Nephron (organoid): ENCODE data around the gene IGF1R.

Source experiments
- H3K27ac Mint-ChIP-seq, 3 experiments: 2 replicates each; pipeline ENCODE4 v1.8.0; 2020; ENCODE audit warnings: mixed read lengths in 3 of 3, mild to moderate bottlenecking in 2 of 3, moderate library complexity in 1 of 3
- H3K27me3 Mint-ChIP-seq: 2 replicates; pipeline ENCODE4 v1.8.0; 2021; ENCODE audit warnings: low read depth, mild to moderate bottlenecking, moderate library complexity, mixed read lengths
- H3K36me3 Mint-ChIP-seq: 2 replicates; pipeline ENCODE4 v1.8.0; 2020; ENCODE audit warnings: low read depth, mixed read lengths
- H3K4me1 Mint-ChIP-seq: 2 replicates; pipeline ENCODE4 v1.8.0; 2020; ENCODE audit warnings: mixed read lengths
- H3K4me3 Mint-ChIP-seq, 3 experiments: 2 replicates each; pipeline ENCODE4 v1.8.0; 2020; ENCODE audit warnings: mild to moderate bottlenecking in 3 of 3, mixed read lengths in 3 of 3, moderate library complexity in 2 of 3
- H3K9me3 Mint-ChIP-seq: 2 replicates; pipeline ENCODE4 v1.8.0; 2020; ENCODE audit warnings: mixed read lengths
- CTCF ChIP-seq, 3 experiments: fragments of 200-600 bp; sonication (generic); IDR thresholded peaks; one replicate each; pipeline ENCODE4 v1.5.0; 2021; ENCODE audit warnings: antibody characterized with exemption in 3 of 3; ENCODE audit not compliant: unreplicated experiment in 3 of 3

The IGF1R gene

DNA sequence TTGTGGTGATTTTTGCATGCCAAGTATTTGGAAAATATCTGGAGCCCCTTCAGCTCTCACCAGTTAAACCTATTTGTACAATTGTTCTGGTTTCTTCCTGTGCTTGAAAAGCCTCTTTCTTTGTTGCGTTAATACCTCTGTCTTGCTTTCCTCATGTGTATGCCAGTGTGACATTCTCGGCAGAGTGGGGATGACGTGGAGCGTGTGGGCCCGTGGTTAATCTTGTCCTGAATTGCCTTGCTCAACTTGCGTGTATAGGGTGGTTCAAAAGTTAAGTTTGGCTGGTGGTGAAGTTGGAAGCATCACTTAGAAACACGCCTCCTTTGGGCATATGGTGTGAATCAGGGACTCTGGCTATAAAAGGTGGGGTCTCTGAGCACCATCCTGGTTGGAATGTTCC is 67.1 kb downstream of the IGF1R start:
- Mint-ChIP-seq H3K4me3 (no peak overlapping the region), H3K36me3 (peaks cover 33% of the 10 kb centered on the region), H3K27ac (no peak overlapping the region), H3K9me3 (peaks cover 12% of the 10 kb centered on the region), H3K27me3 (no peaks in the 10 kb centered on the region), H3K4me1 (peaks cover 57% of the 10 kb centered on the region)
- TF ChIP-seq CTCF (IDR thresholded peaks at IDR 0.05; ENCODE audit: unreplicated experiment in 3 of 3): no peak

DNA sequence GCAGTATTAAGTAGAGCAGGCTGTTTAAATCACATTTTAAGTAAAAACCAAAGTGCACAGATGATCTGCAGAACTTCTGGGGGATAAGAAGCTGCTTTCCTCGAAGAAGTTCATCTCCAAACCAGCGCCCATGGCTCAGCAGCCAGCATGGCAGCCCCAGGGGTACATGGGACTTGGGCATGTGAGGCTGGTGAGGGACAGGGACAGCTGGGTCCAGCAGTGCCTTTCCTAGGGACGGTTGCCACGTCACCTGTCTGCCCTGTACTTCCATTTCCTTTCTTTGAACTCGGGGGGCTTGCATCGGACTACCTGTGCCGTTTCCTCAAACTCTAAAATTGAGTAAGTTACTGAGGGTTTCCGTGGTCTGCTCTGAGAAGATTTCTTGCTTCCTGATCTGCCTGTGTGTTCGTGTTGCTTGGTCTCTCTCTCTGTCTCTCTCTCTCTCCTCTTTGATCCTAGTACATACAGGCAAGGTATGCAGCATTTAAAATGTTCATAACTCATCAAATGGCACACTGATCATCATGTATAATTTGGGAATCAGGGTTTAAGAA is 67.6 kb downstream of the IGF1R start:
- Mint-ChIP-seq H3K27ac (peak overlapping the region in 1 of 3 experiments; percentile 3), H3K27me3 (no peaks in the 10 kb centered on the region), H3K4me3 (no peak overlapping the region), H3K4me1 (peaks cover 61% of the 10 kb centered on the region), H3K36me3 (peaks cover 29% of the 10 kb centered on the region), H3K9me3 (peaks cover 12% of the 10 kb centered on the region)
- TF ChIP-seq CTCF (IDR thresholded peaks at IDR 0.05; ENCODE audit: unreplicated experiment in 3 of 3): no peak

- Mint-ChIP-seq H3K4me1 (peaks cover 75% of the 10 kb centered on the region), H3K9me3 (peaks cover 1% of the 10 kb centered on the region), H3K36me3 (peaks cover 15% of the 10 kb centered on the region), H3K27ac (no peak overlapping the region), H3K27me3 (no peaks in the 10 kb centered on the region), H3K4me3 (no peak overlapping the region)
- TF ChIP-seq CTCF (IDR thresholded peaks at IDR 0.05; ENCODE audit: unreplicated experiment in 3 of 3): no peak
These were observed 69.0 kb downstream of the IGF1R start for GRCh38 chr15:98717371-98717770.

- Mint-ChIP-seq H3K36me3 (peaks cover 10% of the 10 kb centered on the region), H3K27ac (peak overlapping the region in 1 of 3 experiments; percentile 13), H3K27me3 (no peaks in the 10 kb centered on the region), H3K9me3 (no peaks in the 10 kb centered on the region), H3K4me1 (peaks cover 81% of the 10 kb centered on the region), H3K4me3 (no peak overlapping the region)
- no peak for TF ChIP-seq CTCF (IDR thresholded peaks at IDR 0.05; ENCODE audit: unreplicated experiment in 3 of 3)
These were observed 69.6 kb downstream of the IGF1R start for GRCh38 chr15:98717942-98718341.

DNA sequence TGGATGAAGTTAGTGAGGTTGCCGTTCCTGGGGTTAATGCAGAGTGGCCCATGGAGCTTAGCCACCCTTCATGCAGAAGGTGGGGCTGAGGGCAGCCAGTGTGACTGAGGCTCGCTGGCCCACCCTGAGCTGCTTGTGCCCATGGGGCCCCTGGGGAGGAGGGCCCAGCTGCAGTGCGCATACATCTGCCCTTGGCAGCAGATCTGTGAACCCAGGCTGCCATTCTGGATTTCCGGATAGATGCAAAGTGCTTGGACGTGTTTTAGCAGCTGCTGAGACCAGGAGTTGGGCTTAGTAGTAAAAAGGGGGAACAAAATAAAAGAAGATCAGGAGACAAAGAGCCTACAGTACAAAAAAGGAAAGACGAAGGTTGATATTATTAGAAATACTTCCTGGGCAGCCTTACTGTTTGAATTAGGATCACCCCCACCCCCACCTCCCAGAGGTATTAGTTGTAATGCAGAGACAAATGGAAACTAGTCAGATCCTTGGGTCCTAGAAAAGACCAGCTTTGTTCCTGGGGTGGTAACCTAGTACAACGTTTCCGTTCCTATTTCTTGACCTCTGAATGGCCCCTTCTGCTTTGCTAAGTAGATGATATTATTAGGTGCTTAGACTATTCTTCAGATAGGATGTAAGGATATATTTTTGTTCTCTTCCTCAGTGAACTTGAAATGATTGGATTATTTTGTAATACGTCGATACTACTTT is 70.2 kb downstream of the IGF1R start:
- Mint-ChIP-seq H3K4me1 (peaks cover 87% of the 10 kb centered on the region), H3K27ac (peak overlapping the region; percentile 53 to 74 (median 73)), H3K36me3 (peaks cover 4% of the 10 kb centered on the region), H3K27me3 (no peaks in the 10 kb centered on the region), H3K4me3 (peak overlapping the region in 1 of 3 experiments; percentile 32), H3K9me3 (no peaks in the 10 kb centered on the region)
- no peak for TF ChIP-seq CTCF (IDR thresholded peaks at IDR 0.05; ENCODE audit: unreplicated experiment in 3 of 3)
